ENCODE measurements around the gene BLM. TPM values are rescaled to one million over a fixed set of nuclear protein-coding genes. Genes with fewer than 3 reads are reported as not detected.
A peak's percentile ranks its signal among the peaks of the same experiment; 100 is the strongest.
"Not testable (repeated sequence)": the region's sequence is repeated elsewhere in the genome, so short reads cannot be mapped to it uniquely, and the experiment has no call there.

BLM gene
- total RNA-seq, 6 experiments from 2014 or later = 2.8 to 7.7 (median 6.1) TPM

- no peak for TF ChIP-seq CTCF (IDR thresholded peaks at IDR 0.05)
- Mint-ChIP-seq H3K4me3 (no peak overlapping the region), H3K36me3 (ENCODE audit: low read depth) (no peaks in the 10 kb centered on the region), H3K4me1 (ENCODE audit: low read depth) (peaks cover 12% of the 10 kb centered on the region), H3K27me3 (ENCODE audit: insufficient read depth) (peaks cover 2% of the 10 kb centered on the region), H3K27ac (peak overlapping the region; percentile 86), H3K9me3 (no peaks in the 10 kb centered on the region)
- no peak for DNase-seq
Observed at GRCh38 chr15:90844696-90845095, 127.5 kb downstream of the BLM start.

- H3K9me3 Mint-ChIP-seq = no peaks in the 10 kb centered on the region
- DNase-seq = peak; percentile 85
- peaks cover 12% of the 10 kb centered on the region for H3K4me1 Mint-ChIP-seq (ENCODE audit: low read depth)
- H3K27me3 Mint-ChIP-seq (ENCODE audit: insufficient read depth) = peaks cover 2% of the 10 kb centered on the region
- no peaks in the 10 kb centered on the region for H3K36me3 Mint-ChIP-seq (ENCODE audit: low read depth)
- no peak for TF ChIP-seq CTCF (IDR thresholded peaks at IDR 0.05)
- peak overlapping the region; percentile 86 for H3K27ac Mint-ChIP-seq
- H3K4me3 Mint-ChIP-seq = no peak overlapping the region
Observed at GRCh38 chr15:90845201-90845949, 128.2 kb downstream of the BLM start.

- not testable (repeated sequence) for DNase-seq; H3K27ac Mint-ChIP-seq; H3K36me3 Mint-ChIP-seq (ENCODE audit: low read depth); H3K27me3 Mint-ChIP-seq (ENCODE audit: insufficient read depth); H3K4me3 Mint-ChIP-seq; H3K9me3 Mint-ChIP-seq
- peaks cover 30% of the 10 kb centered on the region for H3K4me1 Mint-ChIP-seq (ENCODE audit: low read depth)
Observed at GRCh38 chr15:90849424-90849823, 132.3 kb downstream of the BLM start.

- peaks cover 18% of the 10 kb centered on the region for H3K4me1 Mint-ChIP-seq (ENCODE audit: low read depth)
- H3K9me3 Mint-ChIP-seq = no peaks in the 10 kb centered on the region
- H3K36me3 Mint-ChIP-seq (ENCODE audit: low read depth) = no peaks in the 10 kb centered on the region
- peaks cover 2% of the 10 kb centered on the region for H3K27me3 Mint-ChIP-seq (ENCODE audit: insufficient read depth)
- no peak overlapping the region for H3K27ac Mint-ChIP-seq
- H3K4me3 Mint-ChIP-seq = no peak overlapping the region
- TF ChIP-seq CTCF (IDR thresholded peaks at IDR 0.05) = no peak
- DNase-seq = no peak
Observed at GRCh38 chr15:90851114-90851513, 134.0 kb downstream of the BLM start.

- Mint-ChIP-seq H3K9me3 (no peaks in the 10 kb centered on the region), H3K36me3 (ENCODE audit: low read depth) (no peaks in the 10 kb centered on the region), H3K4me1 (ENCODE audit: low read depth) (peaks cover 18% of the 10 kb centered on the region), H3K27me3 (ENCODE audit: insufficient read depth) (peaks cover 2% of the 10 kb centered on the region), H3K27ac (no peak overlapping the region), H3K4me3 (no peak overlapping the region)
- DNase-seq = no peak
- TF ChIP-seq CTCF (IDR thresholded peaks at IDR 0.05) = no peak
Observed at GRCh38 chr15:90851940-90852339, 134.8 kb downstream of the BLM start.

- no peak for TF ChIP-seq CTCF (IDR thresholded peaks at IDR 0.05)
- no peak overlapping the region for H3K27ac Mint-ChIP-seq
- H3K4me1 Mint-ChIP-seq (ENCODE audit: low read depth) = peaks cover 29% of the 10 kb centered on the region
- H3K4me3 Mint-ChIP-seq = no peak overlapping the region
- H3K36me3 Mint-ChIP-seq (ENCODE audit: low read depth) = no peaks in the 10 kb centered on the region
- DNase-seq = no peak
- no peaks in the 10 kb centered on the region for H3K9me3 Mint-ChIP-seq
- H3K27me3 Mint-ChIP-seq (ENCODE audit: insufficient read depth) = no peaks in the 10 kb centered on the region; the same call in 1 of the 2 replicates
Observed at GRCh38 chr15:90855139-90855538, 138.0 kb downstream of the BLM start.
